H9 (cell line): ENCODE data around the gene HOXD8. TPM values are rescaled to one million over a fixed set of nuclear protein-coding genes. Genes with fewer than 3 reads are reported as not detected.

Source experiments
- DNase-seq: peaks from one replicate; pipeline ENCODE4 v3.0.0-alpha.2; 2017
- H2AFZ ChIP-seq: one replicate; pipeline ENCODE4 v1.6.1; 2013; ENCODE audit warnings: mild to moderate bottlenecking, low read length, control low read depth, moderate library complexity
- H2AK5ac ChIP-seq: 2 replicates; pipeline ENCODE4 v1.6.1; 2013; ENCODE audit warnings: low read length, control low read depth, mixed read lengths; ENCODE audit not compliant: insufficient read length
- H2BK120ac ChIP-seq: one replicate; pipeline ENCODE4 v1.6.1; 2013; ENCODE audit warnings: low read depth, mild to moderate bottlenecking, low read length, control low read depth, inconsistent platforms; ENCODE audit not compliant: poor library complexity, severe bottlenecking
- H2BK12ac ChIP-seq: 2 replicates; pipeline ENCODE4 v1.6.1; 2013; ENCODE audit warnings: low read length, control low read depth, mixed read lengths, low read depth; ENCODE audit not compliant: insufficient read length
- H2BK15ac ChIP-seq: 2 replicates; pipeline ENCODE4 v1.6.1; 2013; ENCODE audit warnings: low read depth, low read length, control low read depth
- H2BK20ac ChIP-seq: one replicate; pipeline ENCODE4 v1.6.1; 2013; ENCODE audit warnings: low read depth, mild to moderate bottlenecking, low read length, control low read depth, inconsistent platforms; ENCODE audit not compliant: poor library complexity, severe bottlenecking
- H2BK5ac ChIP-seq: 2 replicates; pipeline ENCODE4 v1.6.1; 2013; ENCODE audit warnings: low read length, control low read depth, mixed read lengths; ENCODE audit not compliant: insufficient read length
- H3K14ac ChIP-seq: 2 replicates; pipeline ENCODE4 v1.6.1; 2013; ENCODE audit warnings: low read length, control low read depth; ENCODE audit not compliant: insufficient read depth
- H3K18ac ChIP-seq: 2 replicates; pipeline ENCODE4 v1.6.1; 2013; ENCODE audit warnings: low read depth, mild to moderate bottlenecking, mixed read lengths, low read length, control low read depth; ENCODE audit not compliant: insufficient read length
- H3K23ac ChIP-seq: 2 replicates; pipeline ENCODE4 v1.6.1; 2013; ENCODE audit warnings: low read length, control low read depth, mixed read lengths, low read depth; ENCODE audit not compliant: insufficient read length
- H3K23me2 ChIP-seq: 2 replicates; pipeline ENCODE4 v1.6.1; 2013; ENCODE audit warnings: low read depth, mild to moderate bottlenecking, mixed read lengths, low read length, control low read depth; ENCODE audit not compliant: insufficient read length, poor library complexity, severe bottlenecking
- H3K27ac ChIP-seq: 2 replicates; pipeline ENCODE4 v1.5.1; 2013; ENCODE audit warnings: low read length, control low read depth, mixed read lengths, low read depth; ENCODE audit not compliant: insufficient read length
- H3K27me3 ChIP-seq: 2 replicates; pipeline ENCODE4 v1.6.1; 2013; ENCODE audit warnings: low read length, control low read depth, inconsistent platforms; ENCODE audit not compliant: insufficient read depth
- H3K4ac ChIP-seq: 2 replicates; pipeline ENCODE4 v1.6.1; 2013; ENCODE audit warnings: low read depth, mild to moderate bottlenecking, control low read depth, inconsistent platforms, low read length, moderate library complexity
- H3K4me1 ChIP-seq: 2 replicates; pipeline ENCODE4 v1.6.1; 2013; ENCODE audit warnings: low read length, control low read depth, inconsistent platforms; ENCODE audit not compliant: insufficient read depth
- H3K4me2 ChIP-seq: 2 replicates; pipeline ENCODE4 v1.6.1; 2013; ENCODE audit warnings: low read length, control low read depth, mixed read lengths; ENCODE audit not compliant: insufficient read length, insufficient read depth
- H3K56ac ChIP-seq: 2 replicates; pipeline ENCODE4 v1.6.1; 2013; ENCODE audit warnings: low read depth, mild to moderate bottlenecking, mixed read lengths, low read length, control low read depth; ENCODE audit not compliant: insufficient read length
- H3K79me1 ChIP-seq: 2 replicates; pipeline ENCODE4 v1.6.1; 2013; ENCODE audit warnings: low read depth, mild to moderate bottlenecking, moderate library complexity, low read length, control low read depth, inconsistent platforms; ENCODE audit not compliant: insufficient read depth, poor library complexity, severe bottlenecking
- H3K79me2 ChIP-seq: 2 replicates; pipeline ENCODE4 v1.6.1; 2013; ENCODE audit warnings: low read length, control low read depth, inconsistent platforms; ENCODE audit not compliant: insufficient read depth
- H3K9ac ChIP-seq: 2 replicates; pipeline ENCODE4 v1.6.1; 2013; ENCODE audit warnings: low read length, control low read depth, mixed read lengths; ENCODE audit not compliant: insufficient read length; ENCODE audit errors: extremely low read depth
- H3K9me3 ChIP-seq: one replicate; pipeline ENCODE4 v1.6.1; 2013; ENCODE audit warnings: low read depth, low read length, inconsistent platforms; ENCODE audit not compliant: control insufficient read depth
- H3T11ph ChIP-seq: one replicate; pipeline ENCODE4 v1.6.1; 2013; ENCODE audit warnings: mild to moderate bottlenecking, low read length, control low read depth, inconsistent platforms
- H4K20me1 ChIP-seq: one replicate; pipeline ENCODE4 v1.6.1; 2013; ENCODE audit not compliant: control insufficient read depth, insufficient read length, insufficient read depth
- H4K5ac ChIP-seq: 2 replicates; pipeline ENCODE4 v1.6.1; 2013; ENCODE audit warnings: low read depth, mild to moderate bottlenecking, mixed read lengths, low read length, control low read depth; ENCODE audit not compliant: insufficient read length
- H4K8ac ChIP-seq: replicated peaks from 2 replicates; pipeline ENCODE4 v1.6.1; 2013; ENCODE audit warnings: low read length, control low read depth, mixed read lengths, low read depth; ENCODE audit not compliant: insufficient read length
- H4K91ac ChIP-seq: 2 replicates; pipeline ENCODE4 v1.6.1; 2013; ENCODE audit warnings: low read depth, mild to moderate bottlenecking, moderate library complexity, mixed read lengths, low read length, control low read depth; ENCODE audit not compliant: insufficient read length
- H3K27ac Mint-ChIP-seq, 3 experiments: 2 replicates in 2 of 3; 3 replicates in 1 of 3; pipeline ENCODE4 v1.8.0; 2020 to 2021; ENCODE audit warnings: mixed read lengths in 3 of 3, mild to moderate bottlenecking in 1 of 3, moderate library complexity in 1 of 3
- H3K27me3 Mint-ChIP-seq: 2 replicates; pipeline ENCODE4 v1.8.0; 2021; ENCODE audit warnings: low read depth, mild to moderate bottlenecking, moderate library complexity, mixed read lengths
- H3K36me3 Mint-ChIP-seq, 3 experiments: 2 replicates in 2 of 3; 3 replicates in 1 of 3; pipeline ENCODE4 v1.8.0; 2020 to 2021; ENCODE audit warnings: low read depth in 3 of 3, mixed read lengths in 3 of 3; ENCODE audit not compliant: insufficient read depth in 1 of 3
- H3K4me1 Mint-ChIP-seq, 2 experiments: 2 replicates each; pipeline ENCODE4 v1.8.0; 2020; ENCODE audit warnings: mixed read lengths in 2 of 2
- H3K4me3 Mint-ChIP-seq, 2 experiments: 2 replicates in 1 of 2; 3 replicates in 1 of 2; pipeline ENCODE4 v1.8.0; 2020 to 2021; ENCODE audit warnings: mild to moderate bottlenecking in 2 of 2, mixed read lengths in 2 of 2, moderate library complexity in 1 of 2
- H3K9me3 Mint-ChIP-seq, 2 experiments: 2 replicates in 1 of 2; 3 replicates in 1 of 2; pipeline ENCODE4 v1.8.0; 2020; ENCODE audit warnings: mild to moderate bottlenecking in 2 of 2, mixed read lengths in 2 of 2, moderate library complexity in 1 of 2
- CTCF ChIP-seq: fragments of 200-600 bp; sonication (generic); conservative IDR thresholded peaks from 3 replicates; pipeline ENCODE4 v1.8.0; 2021; ENCODE audit warnings: antibody characterized with exemption, mild to moderate bottlenecking
- total RNA-seq: library from RNA; stranded (reverse); gene quantifications from 2 replicates; pipeline ENCODE4 v1.2.1, GENCODE V29; 2021

Gene HOXD8
- total RNA-seq, 1 experiment from 2014 or later, result not detected

GRCh38 chr2:176133389-176133788, 3.9 kb downstream of the HOXD8 start:
- Histone ChIP-seq H4K5ac (no peak overlapping the region), H3K4ac (no peak overlapping the region), H3K56ac (no peak overlapping the region), H4K91ac (no peak overlapping the region), H2BK20ac (no peak overlapping the region), H2AFZ (no peak overlapping the region), H3K9me3 (no peaks in the 10 kb centered on the region), H2BK5ac (no peak overlapping the region), H2BK12ac (no peak overlapping the region), H3T11ph (no peak overlapping the region), H3K27me3 (peaks cover 92% of the 10 kb centered on the region), H3K18ac (no peak overlapping the region), H3K23ac (no peak overlapping the region), H3K4me2 (no peak overlapping the region), H3K9ac (no peak overlapping the region), H2AK5ac (no peak overlapping the region), H3K14ac (no peak overlapping the region), H3K23me2 (peaks cover 8% of the 10 kb centered on the region), H3K79me1 (no peaks in the 10 kb centered on the region), H3K4me1 (no peaks in the 10 kb centered on the region; the same call in 1 of the 2 replicates), H2BK120ac (no peak overlapping the region), H3K79me2 (no peaks in the 10 kb centered on the region), H2BK15ac (no peak overlapping the region), H4K8ac (no peak overlapping the region), H4K20me1 (no peaks in the 10 kb centered on the region), H3K27ac (no peak overlapping the region)
- Mint-ChIP-seq H3K36me3 (no peaks in the 10 kb centered on the region; a peak in 1 of 7 replicates), H3K9me3 (peaks cover 4% of the 10 kb centered on the region in 2 experiments; a peak in 3 of 5 replicates), H3K27me3 (peaks cover 98% of the 10 kb centered on the region), H3K4me3 (no peak overlapping the region), H3K4me1 (peaks cover 10 to 16% of the 10 kb centered on the region in 2 experiments), H3K27ac (no peak overlapping the region)
- no peak for TF ChIP-seq CTCF
- no peak for DNase-seq
